ENCODE data around the gene VPS37B.

VPS37B gene

GRCh38 chr12:122850048-122850445 lies 45.9 kb downstream of the VPS37B start:
- TF ChIP-seq ZNF565 (CRISPR knock-in tag; conservative IDR thresholded peaks at IDR 0.05; ENCODE audit: low read depth) (no peak), BACH2 (CRISPR knock-in tag; IDR thresholded peaks at IDR 0.05; ENCODE audit: borderline replicate concordance) (no peak), RARB (CRISPR knock-in tag; IDR thresholded peaks at IDR 0.05) (no peak), TSHZ2 (CRISPR knock-in tag; IDR thresholded peaks at IDR 0.05) (no peak), ESRRG (CRISPR knock-in tag; IDR thresholded peaks at IDR 0.05) (no peak), TOX (CRISPR knock-in tag; IDR thresholded peaks at IDR 0.05; ENCODE audit: borderline replicate concordance) (no peak), CREB5 (CRISPR knock-in tag; IDR thresholded peaks at IDR 0.05; ENCODE audit: low read depth) (no peak), GLIS3 (CRISPR knock-in tag; IDR thresholded peaks at IDR 0.05) (no peak), SNAI2 (CRISPR knock-in tag; IDR thresholded peaks at IDR 0.05) (no peak), ZNF70 (CRISPR knock-in tag; IDR thresholded peaks at IDR 0.05) (no peak), ZNF8 (CRISPR knock-in tag; IDR thresholded peaks at IDR 0.05) (no peak), ZFP3 (CRISPR knock-in tag; IDR thresholded peaks at IDR 0.05) (no peak), PATZ1 (CRISPR knock-in tag; IDR thresholded peaks at IDR 0.05; ENCODE audit: borderline replicate concordance) (no peak), TCF4 (CRISPR knock-in tag; IDR thresholded peaks at IDR 0.05; ENCODE audit: borderline replicate concordance) (no peak), ARNTL (CRISPR knock-in tag; IDR thresholded peaks at IDR 0.05; ENCODE audit: borderline replicate concordance, low read depth) (no peak), OSR1 (CRISPR knock-in tag; IDR thresholded peaks at IDR 0.05) (no peak)
- TF ChIP-seq, protein P1, sequence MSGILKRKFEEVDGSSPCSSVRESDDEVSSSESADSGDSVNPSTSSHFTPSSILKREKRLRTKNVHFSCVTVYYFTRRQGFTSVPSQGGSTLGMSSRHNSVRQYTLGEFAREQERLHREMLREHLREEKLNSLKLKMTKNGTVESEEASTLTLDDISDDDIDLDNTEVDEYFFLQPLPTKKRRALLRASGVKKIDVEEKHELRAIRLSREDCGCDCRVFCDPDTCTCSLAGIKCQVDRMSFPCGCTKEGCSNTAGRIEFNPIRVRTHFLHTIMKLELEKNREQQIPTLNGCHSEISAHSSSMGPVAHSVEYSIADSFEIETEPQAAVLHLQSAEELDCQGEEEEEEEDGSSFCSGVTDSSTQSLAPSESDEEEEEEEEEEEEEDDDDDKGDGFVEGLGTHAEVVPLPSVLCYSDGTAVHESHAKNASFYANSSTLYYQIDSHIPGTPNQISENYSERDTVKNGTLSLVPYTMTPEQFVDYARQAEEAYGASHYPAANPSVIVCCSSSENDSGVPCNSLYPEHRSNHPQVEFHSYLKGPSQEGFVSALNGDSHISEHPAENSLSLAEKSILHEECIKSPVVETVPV (CRISPR knock-in tag; IDR thresholded peaks at IDR 0.05), result no peak

GRCh38 chr12:122849352-122850047 lies 46.4 kb downstream of the VPS37B start:
- no peak for ATAC-seq
- TF ChIP-seq ZFP3 (CRISPR knock-in tag; IDR thresholded peaks at IDR 0.05), result no peak
- TF ChIP-seq, protein P2, sequence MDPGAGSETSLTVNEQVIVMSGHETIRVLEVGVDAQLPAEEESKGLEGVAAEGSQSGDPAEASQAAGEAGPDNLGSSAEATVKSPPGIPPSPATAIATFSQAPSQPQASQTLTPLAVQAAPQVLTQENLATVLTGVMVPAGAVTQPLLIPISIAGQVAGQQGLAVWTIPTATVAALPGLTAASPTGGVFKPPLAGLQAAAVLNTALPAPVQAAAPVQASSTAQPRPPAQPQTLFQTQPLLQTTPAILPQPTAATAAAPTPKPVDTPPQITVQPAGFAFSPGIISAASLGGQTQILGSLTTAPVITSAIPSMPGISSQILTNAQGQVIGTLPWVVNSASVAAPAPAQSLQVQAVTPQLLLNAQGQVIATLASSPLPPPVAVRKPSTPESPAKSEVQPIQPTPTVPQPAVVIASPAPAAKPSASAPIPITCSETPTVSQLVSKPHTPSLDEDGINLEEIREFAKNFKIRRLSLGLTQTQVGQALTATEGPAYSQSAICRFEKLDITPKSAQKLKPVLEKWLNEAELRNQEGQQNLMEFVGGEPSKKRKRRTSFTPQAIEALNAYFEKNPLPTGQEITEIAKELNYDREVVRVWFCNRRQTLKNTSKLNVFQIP (CRISPR knock-in tag; IDR thresholded peaks at IDR 0.05; ENCODE audit: borderline replicate concordance, low read depth), result no peak
- no peak for TF ChIP-seq PATZ1 (CRISPR knock-in tag; IDR thresholded peaks at IDR 0.05; ENCODE audit: borderline replicate concordance)
- no peak for TF ChIP-seq ESRRG (CRISPR knock-in tag; IDR thresholded peaks at IDR 0.05)
- TF ChIP-seq BACH2 (CRISPR knock-in tag; IDR thresholded peaks at IDR 0.05; ENCODE audit: borderline replicate concordance), result no peak

More at GRCh38 chr12:122850048-122850445, 45.9 kb downstream of the VPS37B start:
- no peak for ATAC-seq

Measured in SK-N-SH treated with all-trans-retinoic acid at 6 μM for 48 hours (cell line).